GM12873 (cell line): Measurements from ENCODE around the gene PLXNA1.

Experiments used
- TF ChIP-seq, protein P1 (sequence below): IDR thresholded peaks from 2 replicates; pipeline ENCODE4 v1.5.1; 2012; ENCODE audit warnings: low read depth, mild to moderate bottlenecking, moderate library complexity, low read length, control low read depth; ENCODE audit not compliant: insufficient read depth; ENCODE audit errors: missing control alignments

PLXNA1 gene

DNA sequence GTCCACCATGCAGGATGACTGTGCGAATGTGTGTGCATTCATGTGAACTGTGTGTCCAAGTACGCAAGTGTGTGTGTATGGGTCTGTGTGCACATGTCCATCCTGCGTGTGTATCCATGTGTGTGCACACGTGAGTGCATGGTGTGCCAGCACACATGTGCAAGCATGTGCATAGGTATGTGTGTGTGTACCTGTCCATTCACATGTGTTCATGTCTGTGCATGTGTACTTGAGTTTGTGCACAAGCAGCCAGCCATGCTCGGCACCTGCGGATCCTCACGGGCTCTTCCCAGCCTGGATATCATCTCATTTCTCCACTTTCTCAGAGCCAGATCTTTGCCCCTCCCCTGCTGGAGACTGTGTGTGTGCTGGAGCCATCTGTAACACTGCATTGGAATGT, 18.7 kb upstream of the PLXNA1 start:
- TF ChIP-seq, protein P1, sequence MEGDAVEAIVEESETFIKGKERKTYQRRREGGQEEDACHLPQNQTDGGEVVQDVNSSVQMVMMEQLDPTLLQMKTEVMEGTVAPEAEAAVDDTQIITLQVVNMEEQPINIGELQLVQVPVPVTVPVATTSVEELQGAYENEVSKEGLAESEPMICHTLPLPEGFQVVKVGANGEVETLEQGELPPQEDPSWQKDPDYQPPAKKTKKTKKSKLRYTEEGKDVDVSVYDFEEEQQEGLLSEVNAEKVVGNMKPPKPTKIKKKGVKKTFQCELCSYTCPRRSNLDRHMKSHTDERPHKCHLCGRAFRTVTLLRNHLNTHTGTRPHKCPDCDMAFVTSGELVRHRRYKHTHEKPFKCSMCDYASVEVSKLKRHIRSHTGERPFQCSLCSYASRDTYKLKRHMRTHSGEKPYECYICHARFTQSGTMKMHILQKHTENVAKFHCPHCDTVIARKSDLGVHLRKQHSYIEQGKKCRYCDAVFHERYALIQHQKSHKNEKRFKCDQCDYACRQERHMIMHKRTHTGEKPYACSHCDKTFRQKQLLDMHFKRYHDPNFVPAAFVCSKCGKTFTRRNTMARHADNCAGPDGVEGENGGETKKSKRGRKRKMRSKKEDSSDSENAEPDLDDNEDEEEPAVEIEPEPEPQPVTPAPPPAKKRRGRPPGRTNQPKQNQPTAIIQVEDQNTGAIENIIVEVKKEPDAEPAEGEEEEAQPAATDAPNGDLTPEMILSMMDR, result no peak

DNA sequence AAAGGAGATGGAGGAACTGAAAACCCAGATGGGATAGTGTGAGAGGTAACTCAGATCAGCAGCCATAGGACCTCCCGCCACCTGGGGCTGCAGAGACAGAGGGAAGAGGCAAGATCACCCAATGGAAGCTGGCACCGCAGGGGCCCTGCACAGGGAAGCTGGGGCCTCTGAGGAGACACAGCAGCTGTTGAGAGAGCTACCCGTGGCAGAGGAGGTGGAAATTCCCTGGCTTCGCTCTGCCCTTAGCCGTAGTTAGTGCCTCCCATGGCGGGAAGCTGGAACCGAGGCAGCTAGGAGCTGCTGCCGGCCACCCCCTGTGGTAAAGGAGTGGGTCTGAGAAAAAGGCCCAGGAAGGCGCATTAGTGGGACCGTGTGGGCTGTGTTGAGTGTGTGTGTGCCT, 18.0 kb upstream of the PLXNA1 start:
- TF ChIP-seq, protein P1, result no peak

DNA sequence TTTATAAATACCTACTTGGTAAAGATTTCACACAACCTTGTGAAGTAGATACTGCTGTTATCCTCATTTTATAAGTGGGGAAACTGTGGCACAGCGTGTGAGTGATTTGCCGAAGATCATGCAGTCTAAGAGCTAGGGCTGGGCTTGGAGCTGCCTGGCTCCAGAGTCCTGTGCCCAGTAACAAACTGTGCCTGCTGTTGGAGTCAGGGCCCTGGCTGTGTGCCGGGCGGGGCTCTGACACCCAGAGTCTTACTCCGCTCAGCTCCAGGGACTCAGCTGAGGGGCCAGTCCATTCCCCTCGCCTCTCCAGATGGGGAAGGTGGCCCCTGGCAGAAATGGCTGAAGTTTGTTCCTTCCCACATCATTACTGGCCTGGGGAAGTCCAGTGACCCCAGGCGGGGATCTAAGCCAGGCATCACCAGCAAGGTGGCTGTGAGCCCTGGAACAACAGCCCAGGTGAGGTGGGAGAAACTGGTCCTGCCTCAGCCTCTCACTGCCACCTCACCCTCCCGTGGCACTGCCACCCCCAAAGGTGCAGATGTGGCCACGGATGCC, 17.3 kb upstream of the PLXNA1 start:
- TF ChIP-seq, protein P1, result no peak

DNA sequence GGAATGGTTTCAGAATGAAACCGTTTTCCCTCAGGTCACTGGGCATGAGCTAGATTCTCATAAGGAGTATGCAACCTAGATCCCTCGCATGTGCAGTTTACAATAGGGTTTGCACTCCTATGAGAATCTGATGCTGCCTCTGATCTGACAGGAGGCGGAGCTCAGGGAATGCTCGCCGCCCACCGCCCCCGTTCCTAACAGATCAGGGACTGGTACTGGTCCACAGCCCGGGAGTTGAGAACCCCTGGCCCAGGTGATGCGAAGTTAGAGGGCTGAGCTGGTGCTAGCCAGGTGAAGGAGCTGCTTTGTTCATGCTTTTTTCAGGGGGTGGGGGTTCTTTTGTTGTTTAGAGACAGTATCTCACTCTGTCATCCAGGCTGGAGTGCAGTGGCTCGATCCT, 15.5 kb upstream of the PLXNA1 start:
- TF ChIP-seq, protein P1, result no peak

DNA sequence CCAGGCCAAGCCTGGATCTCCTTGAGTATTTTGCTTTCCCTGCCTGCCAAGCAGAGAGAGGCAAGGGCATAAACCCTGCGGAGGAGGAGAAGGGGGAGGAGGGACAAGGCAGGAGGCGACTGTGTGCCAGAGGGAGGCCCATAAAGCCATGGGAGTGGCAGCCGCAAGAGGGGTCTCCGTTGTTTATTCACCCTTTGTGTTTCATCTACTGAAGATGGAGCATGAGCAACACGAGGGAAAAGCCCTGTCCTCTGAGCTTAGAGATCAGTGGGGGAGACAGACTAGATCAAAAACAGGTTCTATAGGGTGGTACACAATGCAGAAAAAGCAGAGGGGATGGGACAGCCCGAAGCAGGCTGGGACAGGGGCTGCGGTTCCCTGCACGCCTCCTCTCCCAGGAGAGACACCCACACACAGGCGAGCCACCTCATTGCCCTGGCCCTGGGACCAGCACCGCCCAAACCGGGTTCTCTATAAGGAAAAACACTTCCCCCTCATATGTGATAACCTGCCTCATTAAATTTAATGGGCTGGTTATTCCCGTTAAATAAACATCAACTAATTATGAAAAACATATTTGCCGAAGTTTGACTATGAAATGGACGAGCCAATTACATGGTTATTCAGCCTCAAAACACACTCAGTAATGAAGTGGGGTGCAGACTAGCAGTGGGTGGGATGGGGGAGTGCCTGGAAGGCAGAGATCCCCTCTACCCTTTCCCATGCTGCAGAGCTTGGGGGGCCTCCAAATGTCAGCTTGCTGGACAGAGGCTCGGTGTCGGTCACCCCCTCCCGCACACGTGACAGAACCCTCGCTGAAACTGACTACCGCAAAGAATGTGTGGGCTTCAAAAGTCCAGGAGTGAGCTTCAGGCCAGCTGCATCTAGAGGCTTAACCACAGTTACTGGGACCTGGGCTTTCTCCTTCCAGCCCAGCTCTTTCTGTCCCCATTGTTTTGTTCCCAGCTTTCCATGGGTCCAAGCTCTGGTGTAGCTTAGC, 14.2 kb upstream of the PLXNA1 start:
- TF ChIP-seq, protein P1, result no peak

DNA sequence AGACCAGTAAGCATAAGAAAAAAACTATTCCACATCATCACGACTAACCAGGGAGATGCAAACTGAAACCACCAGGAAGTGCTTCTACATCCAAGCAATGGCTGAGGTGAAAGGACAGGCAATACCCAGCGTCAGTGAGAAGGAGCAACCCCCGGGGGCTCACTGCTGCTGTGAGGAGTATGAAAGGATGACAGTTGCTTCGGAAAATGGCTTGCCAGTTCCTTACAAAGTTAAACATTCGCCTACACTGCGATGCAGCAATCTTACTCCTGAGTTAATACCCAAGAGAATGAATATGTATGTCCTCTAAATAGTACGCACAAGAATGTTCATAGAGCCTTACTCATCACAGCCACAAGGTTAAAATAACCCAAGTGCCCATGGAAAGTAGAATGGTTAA, 13.3 kb upstream of the PLXNA1 start:
- TF ChIP-seq, protein P1, result no peak

DNA sequence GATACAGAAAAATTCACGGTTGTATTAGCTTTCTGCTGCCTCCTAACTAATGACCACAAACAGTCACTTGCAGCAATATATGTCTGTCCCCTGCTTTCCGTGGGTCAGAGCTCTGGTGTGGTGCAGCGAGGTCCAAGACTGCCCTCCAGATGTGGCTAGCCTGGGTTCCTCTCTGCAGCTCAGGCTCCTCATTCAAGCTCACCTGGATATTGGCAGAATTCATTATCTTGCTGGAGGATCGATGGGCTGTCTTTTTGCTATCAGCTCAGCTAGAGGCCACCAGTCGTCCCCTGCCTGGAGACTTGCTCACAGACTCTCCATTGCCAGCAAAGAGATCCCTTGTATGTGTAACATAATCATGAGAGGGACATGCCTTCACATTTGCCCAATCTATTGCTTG, 12.8 kb upstream of the PLXNA1 start:
- TF ChIP-seq, protein P1, result no peak
